ENCODE results near the gene IL4.

- TF ChIP-seq PPARA (CRISPR knock-in tag; IDR thresholded peaks at IDR 0.05; ENCODE audit: borderline replicate concordance): no peak
- no peak for TF ChIP-seq CSRNP3 (CRISPR knock-in tag; IDR thresholded peaks at IDR 0.05)
- no peak for TF ChIP-seq ZNF565 (CRISPR knock-in tag; conservative IDR thresholded peaks at IDR 0.05; ENCODE audit: low read depth)
- no peak for TF ChIP-seq POU6F1 (CRISPR knock-in tag; IDR thresholded peaks at IDR 0.05; ENCODE audit: borderline replicate concordance, low read depth)
- no peak for TF ChIP-seq OSR1 (CRISPR knock-in tag; IDR thresholded peaks at IDR 0.05)
- no peak for TF ChIP-seq RARB (CRISPR knock-in tag; IDR thresholded peaks at IDR 0.05)
- no peak for TF ChIP-seq PATZ1 (CRISPR knock-in tag; IDR thresholded peaks at IDR 0.05; ENCODE audit: borderline replicate concordance)
- no peak for TF ChIP-seq ZFP3 (CRISPR knock-in tag; IDR thresholded peaks at IDR 0.05)
- TF ChIP-seq ZFP30 (CRISPR knock-in tag; IDR thresholded peaks at IDR 0.05): no peak
- TF ChIP-seq TOX (CRISPR knock-in tag; IDR thresholded peaks at IDR 0.05; ENCODE audit: borderline replicate concordance): no peak
- TF ChIP-seq ESRRG (CRISPR knock-in tag; IDR thresholded peaks at IDR 0.05): no peak
- TF ChIP-seq CREB5 (CRISPR knock-in tag; IDR thresholded peaks at IDR 0.05; ENCODE audit: low read depth): no peak
Observed at GRCh38 chr5:132659598-132660493, 13.9 kb upstream of the IL4 start.
